GM21381 (cell line): ENCODE data around the gene PLAGL2.
A peak's percentile ranks its signal among the peaks of the same experiment; 100 is the strongest.

Experiments used
- ATAC-seq: cut with Tn5 transposase; IDR thresholded peaks from one replicate; pipeline ENCODE4 v1.9.1; 2021; ENCODE audit warnings: mild to moderate bottlenecking, moderate library complexity; ENCODE audit not compliant: unreplicated experiment

PLAGL2 gene

GRCh38 chr20:32231245-32231644 lies 23.7 kb upstream of the PLAGL2 start:
- no peak for ATAC-seq

GRCh38 chr20:32230707-32231106 lies 23.2 kb upstream of the PLAGL2 start:
- ATAC-seq: no peak

GRCh38 chr20:32229251-32229747 lies 21.8 kb upstream of the PLAGL2 start:
- ATAC-seq: no peak

- no peak for ATAC-seq
These were observed 20.5 kb upstream of the PLAGL2 start for GRCh38 chr20:32227744-32228688.

GRCh38 chr20:32227306-32227705 lies 19.8 kb upstream of the PLAGL2 start:
- no peak for ATAC-seq

- no peak for ATAC-seq
These were observed 18.8 kb upstream of the PLAGL2 start for GRCh38 chr20:32226391-32226790.

GRCh38 chr20:32224463-32224862 lies 16.9 kb upstream of the PLAGL2 start:
- ATAC-seq: no peak

- ATAC-seq: no peak
These were observed 10.8 kb upstream of the PLAGL2 start for GRCh38 chr20:32218156-32218900.

- no peak for ATAC-seq
These were observed 8.9 kb upstream of the PLAGL2 start for GRCh38 chr20:32216179-32217142.

- no peak for ATAC-seq
These were observed 8.2 kb upstream of the PLAGL2 start for GRCh38 chr20:32215729-32216128.

GRCh38 chr20:32215147-32215546 lies 7.6 kb upstream of the PLAGL2 start:
- ATAC-seq: no peak

- ATAC-seq: no peak
These were observed 6.3 kb upstream of the PLAGL2 start for GRCh38 chr20:32213870-32214269.

- no peak for ATAC-seq
These were observed 2.5 kb upstream of the PLAGL2 start for GRCh38 chr20:32209850-32210605.

- no peak for ATAC-seq
These were observed 1.1 kb upstream of the PLAGL2 start for GRCh38 chr20:32208499-32209154.

GRCh38 chr20:32206760-32207625 lies 550 bp downstream of the PLAGL2 start:
- peak; percentile 26 for ATAC-seq

GRCh38 chr20:32205843-32206759 lies 1.4 kb downstream of the PLAGL2 start:
- no peak for ATAC-seq

GRCh38 chr20:32205110-32205842 lies 2.3 kb downstream of the PLAGL2 start:
- no peak for ATAC-seq
